AG09309 (cell line): ENCODE measurements around the gene TIGD7.
A peak's percentile ranks its signal among the peaks of the same experiment; 100 is the strongest.

Source experiments
- DNase-seq: peaks from one replicate; pipeline ENCODE4 v3.0.0-alpha.2; 2010; ENCODE audit warnings: low read depth
- H3K4me3 ChIP-seq: 2 replicates; pipeline ENCODE4 v1.5.1; 2011; ENCODE audit warnings: mild to moderate bottlenecking, low read depth, low read length, moderate library complexity; ENCODE audit not compliant: control insufficient read depth
- CTCF ChIP-seq: IDR thresholded peaks from 2 replicates; pipeline ENCODE4 v1.5.1; 2011; ENCODE audit warnings: mild to moderate bottlenecking, low read depth, low read length, inconsistent platforms; ENCODE audit not compliant: insufficient read depth, control insufficient read depth; ENCODE audit errors: missing control alignments

The TIGD7 gene

GRCh38 chr16:3328104-3328503, 22.9 kb upstream of the TIGD7 start:
- no peak for DNase-seq
- TF ChIP-seq CTCF: no peak
- no peak overlapping the region for H3K4me3 ChIP-seq

- no peak for DNase-seq
- no peak overlapping the region for H3K4me3 ChIP-seq
- TF ChIP-seq CTCF: no peak
Observed at GRCh38 chr16:3327514-3327913, 22.3 kb upstream of the TIGD7 start.

GRCh38 chr16:3321816-3322215, 16.6 kb upstream of the TIGD7 start:
- DNase-seq: no peak
- H3K4me3 ChIP-seq: no peak overlapping the region
- TF ChIP-seq CTCF: no peak

- H3K4me3 ChIP-seq: no peak overlapping the region
- DNase-seq: no peak
Observed at GRCh38 chr16:3317315-3317999, 12.2 kb upstream of the TIGD7 start.

GRCh38 chr16:3311496-3311895, 6.3 kb upstream of the TIGD7 start:
- H3K4me3 ChIP-seq: no peak overlapping the region
- DNase-seq: no peak
- no peak for TF ChIP-seq CTCF

More at GRCh38 chr16:3317315-3317999, 12.2 kb upstream of the TIGD7 start:
- no peak for TF ChIP-seq CTCF

GRCh38 chr16:3306078-3306477, 848 bp upstream of the TIGD7 start:
- DNase-seq: no peak
- peak overlapping the region; percentile 95 for H3K4me3 ChIP-seq
- TF ChIP-seq CTCF: no peak
